Fibroblast of lung (primary cell): ENCODE results near the gene RBM46.

Experiments
- CTCF ChIP-seq, 2 donors: IDR thresholded peaks in 1 of 2; conservative IDR thresholded peaks in 1 of 2; 1 replicate in 1 of 2; 2 replicates in 1 of 2; pipeline ENCODE4 v1.5.1; 2011 to 2012; ENCODE audit warnings: low read length in 2 of 2, control low read depth in 1 of 2, inconsistent platforms in 1 of 2, low read depth in 1 of 2, mild to moderate bottlenecking in 1 of 2
- EZH2 ChIP-seq: IDR thresholded peaks from 2 replicates; pipeline ENCODE4 v1.5.1; 2012; ENCODE audit warnings: low read length, control low read depth, mild to moderate bottlenecking; ENCODE audit errors: missing control alignments

GRCh38 chr4:154781126-154781982 is at the start of gene RBM46:
- TF ChIP-seq CTCF (conservative IDR thresholded peaks at IDR 0.05 in 1 of 2, IDR thresholded peaks at IDR 0.05 in 1 of 2; ENCODE audit: low read depth in 1 of 2, low read length in 2 of 2), result no peak
- no peak for TF ChIP-seq EZH2
